Measurements from ENCODE around the gene OMA1. TPM values are rescaled to one million over a fixed set of nuclear protein-coding genes. Genes with fewer than 3 reads are reported as not detected.
A peak's percentile ranks its signal among the peaks of the same experiment; 100 is the strongest.
"Not testable (repeated sequence)": the region's sequence is repeated elsewhere in the genome, so short reads cannot be mapped to it uniquely, and the experiment has no call there.

OMA1 gene
- total RNA-seq, 3 donors from 2014 or later (not counting 1 experiment from before 2014, with no cell fraction given) = 27.2 to 41.1 (median 31.2) TPM

- Mint-ChIP-seq H3K36me3 (no peaks in the 10 kb centered on the region), H3K4me1 (no peaks in the 10 kb centered on the region), H3K4me3 (no peak overlapping the region), H3K27ac (no peak overlapping the region), H3K9me3 (no peaks in the 10 kb centered on the region), H3K27me3 (ENCODE audit: low read depth in 2 of 2) (peaks cover 8 to 22% of the 10 kb centered on the region in 2 donors)
- no peak for TF ChIP-seq CTCF (IDR thresholded peaks at IDR 0.05)
- H3K4me1 ChIP-seq (ENCODE audit: control insufficient read depth, insufficient read depth, low read length) = no peaks in the 10 kb centered on the region
- H3K27ac ChIP-seq (ENCODE audit: low read length) = no peak overlapping the region
- H3K9me3 ChIP-seq (ENCODE audit: control insufficient read depth, insufficient read depth, low read length) = no peaks in the 10 kb centered on the region
- ATAC-seq = no peak
- H3K27me3 ChIP-seq (ENCODE audit: control insufficient read depth, insufficient read depth, low read length) = peaks cover 2% of the 10 kb centered on the region
- no peaks in the 10 kb centered on the region for H3K36me3 ChIP-seq (ENCODE audit: control insufficient read depth, insufficient read depth, low read length)
- no peak overlapping the region for H3K4me3 ChIP-seq (ENCODE audit: low read length)
- DNase-seq = no peak
- no CpG with 5 or more reads among the region's 1 CpG for WGBS (ENCODE audit: insufficient coverage)
- intact Hi-C loops (cut with micrococcal nuclease) = no loop called here
These were observed 8.9 kb upstream of the OMA1 start for GRCh38 chr1:58555393-58555792.

- no peaks in the 10 kb centered on the region for H3K36me3 ChIP-seq (ENCODE audit: control insufficient read depth, insufficient read depth, low read length)
- H3K9me3 ChIP-seq (ENCODE audit: control insufficient read depth, insufficient read depth, low read length) = no peaks in the 10 kb centered on the region
- ATAC-seq = no peak
- H3K4me3 Mint-ChIP-seq = no peak overlapping the region
- no peak overlapping the region for H3K4me3 ChIP-seq (ENCODE audit: low read length)
- WGBS (ENCODE audit: insufficient coverage) = 94% methylated on average over 8 of the region's 9 CpGs
- no peaks in the 10 kb centered on the region for H3K36me3 Mint-ChIP-seq
- no peak for TF ChIP-seq CTCF (IDR thresholded peaks at IDR 0.05)
- no peaks in the 10 kb centered on the region for H3K9me3 Mint-ChIP-seq
- H3K27me3 Mint-ChIP-seq (ENCODE audit: low read depth in 2 of 2) = peaks cover 9 to 25% of the 10 kb centered on the region in 2 donors
- H3K27ac ChIP-seq (ENCODE audit: low read length) = no peak overlapping the region
- no peak overlapping the region for H3K27ac Mint-ChIP-seq
- H3K4me1 ChIP-seq (ENCODE audit: control insufficient read depth, insufficient read depth, low read length) = peaks cover 3% of the 10 kb centered on the region
- no peak for DNase-seq
- intact Hi-C loops (cut with micrococcal nuclease) = no loop called here
- H3K4me1 Mint-ChIP-seq = peaks cover 6 to 7% of the 10 kb centered on the region in 2 donors
- peaks cover 2% of the 10 kb centered on the region for H3K27me3 ChIP-seq (ENCODE audit: control insufficient read depth, insufficient read depth, low read length)
These were observed 4.9 kb upstream of the OMA1 start for GRCh38 chr1:58551186-58552140.

GRCh38 chr1:58549291-58549690 lies 2.8 kb upstream of the OMA1 start:
- H3K27ac ChIP-seq (ENCODE audit: low read length); ATAC-seq; H3K4me1 ChIP-seq (ENCODE audit: control insufficient read depth, insufficient read depth, low read length); H3K4me3 ChIP-seq (ENCODE audit: low read length); H3K27ac Mint-ChIP-seq; H3K9me3 ChIP-seq (ENCODE audit: control insufficient read depth, insufficient read depth, low read length); H3K9me3 Mint-ChIP-seq; H3K36me3 ChIP-seq (ENCODE audit: control insufficient read depth, insufficient read depth, low read length); H3K36me3 Mint-ChIP-seq; H3K27me3 ChIP-seq (ENCODE audit: control insufficient read depth, insufficient read depth, low read length); H3K4me3 Mint-ChIP-seq; DNase-seq; intact Hi-C loops (cut with micrococcal nuclease): not testable (repeated sequence)
- WGBS (ENCODE audit: insufficient coverage) = 74% methylated on average over 6 of the region's 6 CpGs
- H3K27me3 Mint-ChIP-seq (ENCODE audit: low read depth in 2 of 2) = peaks cover 9 to 25% of the 10 kb centered on the region in 2 donors
- peaks cover 19 to 22% of the 10 kb centered on the region in 2 donors for H3K4me1 Mint-ChIP-seq

GRCh38 chr1:58548371-58548770 lies 1.8 kb upstream of the OMA1 start:
- H3K27ac ChIP-seq (ENCODE audit: low read length) = no peak overlapping the region
- intact Hi-C loops (cut with micrococcal nuclease) = no loop called here
- H3K27ac Mint-ChIP-seq = peak overlapping the region in 1 of 2 donors; percentile 93
- peaks cover 10% of the 10 kb centered on the region for H3K4me1 ChIP-seq (ENCODE audit: control insufficient read depth, insufficient read depth, low read length)
- no peaks in the 10 kb centered on the region for H3K27me3 ChIP-seq (ENCODE audit: control insufficient read depth, insufficient read depth, low read length)
- H3K9me3 Mint-ChIP-seq = no peaks in the 10 kb centered on the region
- peaks cover 7 to 23% of the 10 kb centered on the region in 2 donors for H3K27me3 Mint-ChIP-seq (ENCODE audit: low read depth in 2 of 2)
- peaks cover 19 to 25% of the 10 kb centered on the region in 2 donors for H3K4me1 Mint-ChIP-seq
- H3K36me3 ChIP-seq (ENCODE audit: control insufficient read depth, insufficient read depth, low read length) = no peaks in the 10 kb centered on the region
- no peak for TF ChIP-seq CTCF (IDR thresholded peaks at IDR 0.05)
- ATAC-seq (no peak), DNase-seq (no peak)
- H3K4me3 ChIP-seq (ENCODE audit: low read length) = no peak overlapping the region
- H3K9me3 ChIP-seq (ENCODE audit: control insufficient read depth, insufficient read depth, low read length) = no peaks in the 10 kb centered on the region
- whole genome bisulfite sequencing (ENCODE audit: insufficient coverage) = 85% methylated on average over 1 of the region's 2 CpGs
- no peaks in the 10 kb centered on the region for H3K36me3 Mint-ChIP-seq
- no peak overlapping the region for H3K4me3 Mint-ChIP-seq
